A549 (cell line): ENCODE measurements around the gene PARM1. TPM values are rescaled to one million over a fixed set of nuclear protein-coding genes. Genes with fewer than 3 reads are reported as not detected.

Source experiments
- ATAC-seq, 2 experiments: fragments of 200-7000 bp in 1 of 2; fragments of >200 bp in 1 of 2; cut with Nextera tagmentation in 1 of 2; cut with Tn5 transposase in 1 of 2; 3 replicates each; pipeline versions ENCODE4 v1.8.0 to v1.9.1; 2018 to 2020; ENCODE audit warnings: mild to moderate bottlenecking in 1 of 2, moderate library complexity in 1 of 2
- CTCF ChIA-PET: fragments of 300-600 bp; sonication (Branson Sonifier 250); formaldehyde crosslinking; extraction: SDS; loops from one replicate; lab custom pipeline; 2021; ENCODE audit warnings: antibody characterized with exemption, inconsistent platforms; lab: Yijun Ruan, JAX
- POLR2A ChIA-PET: fragments of 350-600 bp; formaldehyde crosslinking; extraction: SDS; loops from one replicate; lab custom pipeline; 2021; ENCODE audit warnings: antibody characterized with exemption, inconsistent platforms; lab: Yijun Ruan, JAX
- DNase-seq, 2 experiments: peaks; one replicate each; pipeline versions ENCODE4 v3.0.0 to v3.0.0-alpha.2; 2011 to 2016; ENCODE audit warnings: low read depth in 1 of 2, low spot score in 1 of 2
- FAIRE-seq: peaks from 2 replicates; lab custom pipeline; 2011; peaks lifted over from hg19 to GRCh38; lab: Jason Lieb, UNC
- H3K27ac ChIP-seq, 2 experiments: fragments of >200 bp; sonication (Bioruptor Twin); formaldehyde crosslinking; 3 replicates each; pipeline ENCODE4 v1.5.1; 2016 to 2017
- H3K4me1 ChIP-seq: fragments of >200 bp; sonication (Bioruptor Twin); formaldehyde crosslinking; 3 replicates; pipeline ENCODE4 v1.6.1; 2016
- H3K4me2 ChIP-seq: fragments of >200 bp; sonication (Bioruptor Twin); formaldehyde crosslinking; 3 replicates; pipeline ENCODE4 v1.6.1; 2016
- H3K4me3 ChIP-seq: fragments of >200 bp; sonication (Bioruptor Twin); formaldehyde crosslinking; 3 replicates; pipeline ENCODE4 v1.5.1; 2016
- H3K9me3 ChIP-seq: fragments of >200 bp; sonication (Bioruptor Twin); formaldehyde crosslinking; 3 replicates; pipeline ENCODE4 v1.6.1; 2016
- ATOH8 ChIP-seq: fragments of 250-450 bp; sonication (Bioruptor Pico); IDR thresholded peaks from 2 replicates; pipeline ENCODE4 v1.5.0; 2020; ENCODE audit warnings: low read depth, mild to moderate bottlenecking, moderate library complexity
- BHLHE40 ChIP-seq: IDR thresholded peaks from 2 replicates; pipeline ENCODE4 v1.6.1; 2012; ENCODE audit warnings: low read depth, low read length, inconsistent platforms
- CHD2 ChIP-seq: fragments of 150-350 bp; IDR thresholded peaks from 2 replicates; pipeline ENCODE4 v1.6.1; 2014; ENCODE audit warnings: low read length; ENCODE audit not compliant: partially characterized antibody
- FOXS1 ChIP-seq: fragments of 250-450 bp; sonication (Bioruptor Pico); IDR thresholded peaks from 2 replicates; pipeline ENCODE4 v1.5.0; 2020; ENCODE audit warnings: mild to moderate bottlenecking, moderate library complexity
- HMGXB4 ChIP-seq: fragments of 250-450 bp; sonication (Bioruptor Pico); IDR thresholded peaks from 2 replicates; pipeline ENCODE4 v1.5.0; 2021; ENCODE audit warnings: mild to moderate bottlenecking, moderate library complexity, borderline replicate concordance
- JUN ChIP-seq, 2 experiments: fragments of >200 bp; sonication (Bioruptor Twin); formaldehyde crosslinking; IDR thresholded peaks; 2 replicates in 1 of 2; 3 replicates in 1 of 2; pipeline ENCODE4 v1.6.1; 2016 to 2017
- KDM5A ChIP-seq: fragments of 200-600 bp; sonication (generic); IDR thresholded peaks from 2 replicates; pipeline ENCODE4 v1.6.1; 2016; ENCODE audit warnings: antibody characterized with exemption, mild to moderate bottlenecking
- MAFK ChIP-seq: fragments of 450-650 bp; IDR thresholded peaks from 2 replicates; pipeline ENCODE4 v1.6.1; 2014; ENCODE audit not compliant: partially characterized antibody
- MAZ ChIP-seq: fragments of 150-350 bp; IDR thresholded peaks from 2 replicates; pipeline ENCODE4 v1.6.1; 2014; ENCODE audit warnings: antibody characterized with exemption, low read depth, low read length, borderline replicate concordance
- NFE2L2 ChIP-seq: fragments of 150-350 bp; conservative IDR thresholded peaks from 2 replicates; pipeline ENCODE4 v1.6.1; 2014; ENCODE audit warnings: low read length
- NPAS2 ChIP-seq: fragments of 250-450 bp; sonication (Bioruptor Pico); IDR thresholded peaks from 2 replicates; pipeline ENCODE4 v1.8.0; 2022; ENCODE audit warnings: mild to moderate bottlenecking, moderate library complexity, borderline replicate concordance
- PBX3 ChIP-seq: IDR thresholded peaks from 2 replicates; pipeline ENCODE4 v1.6.1; 2012
- PHF8 ChIP-seq: fragments of 200-600 bp; sonication (generic); IDR thresholded peaks from 2 replicates; pipeline ENCODE4 v1.6.1; 2016; ENCODE audit warnings: low read depth, mild to moderate bottlenecking, antibody characterized with exemption, moderate library complexity, borderline replicate concordance
- REST ChIP-seq: fragments of 200-600 bp; sonication (generic); IDR thresholded peaks from 2 replicates; pipeline ENCODE4 v1.6.1; 2016; ENCODE audit warnings: antibody characterized with exemption, mild to moderate bottlenecking, moderate library complexity
- RNF2 ChIP-seq: fragments of 200-600 bp; sonication (generic); IDR thresholded peaks from 2 replicates; pipeline ENCODE4 v1.6.1; 2016; ENCODE audit warnings: low read depth, mild to moderate bottlenecking, antibody characterized with exemption, moderate library complexity, borderline replicate concordance
- TP53 ChIP-seq: fragments of 250-450 bp; sonication (Bioruptor Pico); IDR thresholded peaks from 2 replicates; pipeline ENCODE4 v1.5.0; 2021; ENCODE audit warnings: mild to moderate bottlenecking, moderate library complexity
- ZNF302 ChIP-seq: fragments of 250-450 bp; sonication (Bioruptor Pico); IDR thresholded peaks from 2 replicates; pipeline ENCODE4 v1.9.0; 2021; ENCODE audit warnings: inconsistent platforms, mild to moderate bottlenecking, moderate library complexity
- WGBS: methylation state at CpG from one replicate; pipeline ENCODE4 v1.1.6; 2017; ENCODE audit errors: missing lambda C conversion rate; 5-methylcytosine and 5-hydroxymethylcytosine counted together
- polyA plus RNA-seq, 4 experiments: library from polyadenylated mRNA; depleted of rRNA in 3 of 4; stranded (reverse); fragments of >200 nt; fragmentation: RNase III in 1 of 4; extraction: RNeasy Plus Mini Kit Qiagen cat#74134 plus additional on column Dnase treatment in 1 of 4; gene quantifications; 2 replicates in 3 of 4; 3 replicates in 1 of 4; pipeline ENCODE4 v1.2.3, GENCODE V29; 2011 to 2017

Gene PARM1
- polyA plus RNA-seq, 2 of the 4 experiments (the other 2 are of a cell fraction), result 0.37 to 2.5 TPM

DNA sequence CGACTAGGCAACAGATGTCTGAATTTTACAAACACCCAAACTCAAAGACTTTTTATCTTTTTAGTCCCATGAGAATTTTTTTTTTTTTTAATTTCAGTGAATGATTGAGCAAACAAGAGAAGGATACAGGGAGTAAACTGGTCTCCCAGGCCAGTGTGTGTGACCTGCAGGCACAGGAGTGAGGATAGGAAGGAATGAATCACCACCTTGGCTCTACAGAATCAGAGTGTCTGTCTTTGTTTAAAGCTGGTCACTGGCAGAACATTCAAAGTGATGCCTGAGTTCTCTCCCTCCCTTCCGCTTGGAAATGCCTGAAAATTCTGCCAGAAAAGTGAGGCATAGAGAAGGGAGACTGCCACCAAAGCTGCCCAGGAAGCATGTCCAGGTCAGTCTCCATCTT, 69.5 kb downstream of the PARM1 start:
- FAIRE-seq, result no peak
- TF ChIP-seq REST, result no peak
- no peak for TF ChIP-seq HMGXB4
- no peak for TF ChIP-seq CHD2
- no peak for TF ChIP-seq TP53
- no peak for TF ChIP-seq KDM5A
- TF ChIP-seq JUN (IDR thresholded peaks at IDR 0.05), result no peak
- TF ChIP-seq FOXS1 (CRISPR knock-in tag), result no peak
- no peak for TF ChIP-seq PBX3
- TF ChIP-seq NFE2L2, result no peak
- no peak for TF ChIP-seq BHLHE40
- TF ChIP-seq ZNF302 (CRISPR knock-in tag), result no peak
- no peak for TF ChIP-seq MAZ
- no peak for TF ChIP-seq ATOH8 (CRISPR knock-in tag)
- no peak overlapping the region for H3K4me3 ChIP-seq
- H3K9me3 ChIP-seq, result no peaks in the 10 kb centered on the region
- CTCF ChIA-PET, result no interaction called here
- POLR2A ChIA-PET, result no interaction called here
- ATAC-seq, result no peak
- no peak overlapping the region for H3K4me2 ChIP-seq
- no peaks in the 10 kb centered on the region for H3K4me1 ChIP-seq
- no peak for DNase-seq
- WGBS, result 59% methylated on average over 2 of the region's 2 CpGs
- no peak overlapping the region for H3K27ac ChIP-seq

DNA sequence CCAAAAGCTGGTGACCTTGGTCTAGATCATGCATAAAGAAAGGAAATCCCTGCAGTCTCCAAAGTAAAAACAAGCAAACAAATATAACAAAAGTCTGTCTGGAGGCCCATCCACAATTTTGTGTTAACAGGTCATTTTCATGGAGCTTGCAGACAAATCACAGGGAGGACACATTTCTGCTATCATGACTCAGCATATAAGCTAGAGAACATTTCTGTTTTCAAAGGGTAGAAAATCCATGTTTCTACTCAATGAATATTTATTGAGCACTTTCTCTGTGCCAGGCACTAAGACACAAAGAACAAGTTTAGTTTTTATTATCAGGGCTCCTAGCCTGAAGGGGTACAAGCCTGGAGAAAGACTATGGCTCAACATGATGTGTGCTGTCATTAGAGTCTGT, 71.1 kb downstream of the PARM1 start:
- ChIA-PET POLR2A (no interaction called here), CTCF (no interaction called here)
- no peaks in the 10 kb centered on the region for H3K4me1 ChIP-seq
- H3K4me3 ChIP-seq, result no peak overlapping the region
- no peak overlapping the region for H3K27ac ChIP-seq
- no peaks in the 10 kb centered on the region for H3K9me3 ChIP-seq
- no peak for ATAC-seq
- no peak for FAIRE-seq
- H3K4me2 ChIP-seq, result no peak overlapping the region
- peak; percentile 82 for TF ChIP-seq NFE2L2
- no peak for TF ChIP-seq PHF8
- TF ChIP-seq NPAS2 (CRISPR knock-in tag), result no peak
- TF ChIP-seq RNF2, result no peak
- TF ChIP-seq MAFK, result peak; percentile 87
- TF ChIP-seq, all 56 proteins: peak for 2
- DNase-seq, result no peak
